Occipital lobe (tissue), 2 donors: ENCODE data around the gene TSR3. TPM values are rescaled to one million over a fixed set of nuclear protein-coding genes. Genes with fewer than 3 reads are reported as not detected.
A peak's percentile ranks its signal among the peaks of the same experiment; 100 is the strongest.

Experiments
- DNase-seq: peaks from one replicate; lab custom pipeline; 2025; lab: John Stamatoyannopoulos, UW
- total RNA-seq: library from RNA; depleted of rRNA; stranded (reverse); fragments of >200 nt; gene quantifications from one replicate; pipeline ENCODE4 v1.2.3, GENCODE V29; 2014

Gene TSR3
- total RNA-seq, 1 donor from 2014 or later = 36.8 TPM

DNA sequence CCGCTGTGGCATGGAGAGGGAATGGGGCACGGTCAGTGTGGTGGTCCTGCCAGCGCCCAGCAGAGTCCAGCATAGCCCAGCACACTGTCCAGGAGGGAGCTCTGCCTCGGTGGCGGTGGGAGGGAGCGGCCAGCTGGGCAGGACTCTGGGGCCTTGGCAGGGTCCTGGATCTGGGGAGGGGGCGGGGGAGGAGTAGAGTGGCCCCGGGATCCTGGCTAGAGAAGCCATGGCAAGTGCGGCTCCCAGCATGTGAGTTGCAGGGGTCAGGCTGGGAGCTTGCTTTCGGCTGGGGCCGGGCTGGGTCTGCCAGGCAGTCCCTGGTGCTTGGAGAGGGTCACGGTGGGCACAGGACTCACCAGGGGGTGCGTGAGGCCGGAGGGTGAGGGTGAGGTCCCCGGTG is 3.9 kb upstream of the TSR3 start:
- no peak for DNase-seq

DNA sequence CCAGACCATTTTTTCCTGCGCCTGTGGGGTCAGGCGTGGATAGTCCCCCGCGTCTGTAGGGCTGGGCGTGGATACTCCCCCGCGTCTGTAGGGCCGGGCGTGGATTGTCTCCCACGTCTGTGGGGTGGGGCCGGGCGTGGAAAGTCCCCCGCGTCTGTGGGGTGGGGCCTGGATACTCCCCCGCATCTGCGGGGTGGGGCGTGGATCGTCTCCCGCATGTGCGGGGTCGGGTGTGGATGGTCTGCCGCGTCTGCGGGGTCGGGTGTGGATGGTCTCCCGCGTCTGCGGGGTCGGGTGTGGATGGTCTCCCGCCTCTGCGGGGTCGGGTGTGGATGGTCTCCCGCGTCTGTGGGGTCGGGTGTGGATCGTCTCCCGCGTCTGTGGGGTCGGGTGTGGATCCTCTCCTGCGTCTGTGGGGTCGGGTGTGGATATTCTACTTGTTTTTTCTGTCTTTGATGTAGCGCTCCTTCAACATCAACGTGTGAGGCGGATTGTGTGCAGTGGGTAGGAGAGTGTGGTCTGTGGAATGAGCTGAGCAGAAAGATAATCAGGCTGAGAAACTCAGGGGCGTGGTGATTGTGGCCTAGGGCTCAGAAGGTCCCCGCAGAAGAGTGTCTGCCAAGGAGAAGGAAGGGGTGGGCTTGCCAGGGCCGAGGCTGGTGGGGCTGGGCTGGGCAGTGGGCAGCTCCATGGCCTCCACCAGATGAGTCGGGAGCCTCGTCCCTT is 3.3 kb upstream of the TSR3 start:
- DNase-seq = no peak

DNA sequence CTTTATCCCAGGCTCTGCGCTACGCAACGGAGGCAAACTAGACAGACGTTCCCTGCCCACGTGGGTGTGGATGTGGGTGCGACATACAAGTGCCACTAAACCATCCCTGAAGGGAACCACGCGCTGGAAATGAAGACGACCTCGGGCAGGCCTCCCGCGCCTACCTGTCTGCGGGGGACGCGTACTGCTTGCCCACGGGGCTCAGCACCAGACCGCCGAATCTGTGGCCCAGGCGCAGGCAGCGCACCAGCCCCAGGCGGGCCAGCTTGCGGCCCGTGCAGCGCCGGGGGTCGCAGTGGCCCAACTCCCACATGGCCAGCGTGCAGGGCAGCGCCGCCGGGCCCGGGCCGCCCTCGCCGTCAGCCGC is 480 bp downstream of the TSR3 start:
- no peak for DNase-seq

DNA sequence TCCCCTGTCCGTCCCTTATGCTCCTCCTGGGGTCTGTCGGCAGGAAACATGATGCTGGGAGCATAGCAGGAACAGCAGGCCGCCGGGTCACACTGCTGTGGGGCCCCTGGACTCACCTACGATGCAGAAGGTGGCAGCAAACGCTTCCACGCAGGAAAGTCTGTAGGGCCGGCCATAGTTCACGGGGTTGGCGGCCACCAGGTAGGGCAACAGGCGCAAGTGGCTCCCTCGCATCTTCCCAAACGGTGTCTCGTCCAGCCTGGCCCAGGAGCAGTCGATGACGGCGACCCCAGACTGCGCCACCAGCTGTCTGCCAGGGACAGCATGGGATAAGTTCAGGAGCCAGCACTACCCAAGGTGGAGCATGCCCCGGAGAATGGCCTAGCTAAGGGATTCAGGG is 987 bp downstream of the TSR3 start:
- DNase-seq = no peak

DNA sequence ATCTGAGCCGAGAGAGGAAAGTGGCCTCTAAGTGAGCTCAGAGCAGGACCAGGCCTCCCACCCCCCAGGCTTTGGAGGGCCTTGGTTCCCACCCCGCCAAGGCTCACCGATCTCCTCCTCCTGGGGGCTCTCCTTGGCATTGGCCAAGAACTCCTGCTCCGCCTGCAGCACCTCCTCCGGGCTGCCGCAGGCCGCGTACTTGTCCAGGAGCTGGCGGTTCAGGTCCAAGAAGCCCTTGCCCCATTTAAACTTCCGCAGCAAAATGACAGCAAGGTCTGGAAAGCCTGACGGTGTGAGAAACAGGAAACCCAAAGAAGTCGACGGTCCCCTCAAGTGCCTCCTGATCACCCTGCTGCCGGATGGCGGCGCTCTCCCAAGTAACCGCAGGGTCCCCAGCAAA is 1.7 kb downstream of the TSR3 start:
- no peak for DNase-seq

DNA sequence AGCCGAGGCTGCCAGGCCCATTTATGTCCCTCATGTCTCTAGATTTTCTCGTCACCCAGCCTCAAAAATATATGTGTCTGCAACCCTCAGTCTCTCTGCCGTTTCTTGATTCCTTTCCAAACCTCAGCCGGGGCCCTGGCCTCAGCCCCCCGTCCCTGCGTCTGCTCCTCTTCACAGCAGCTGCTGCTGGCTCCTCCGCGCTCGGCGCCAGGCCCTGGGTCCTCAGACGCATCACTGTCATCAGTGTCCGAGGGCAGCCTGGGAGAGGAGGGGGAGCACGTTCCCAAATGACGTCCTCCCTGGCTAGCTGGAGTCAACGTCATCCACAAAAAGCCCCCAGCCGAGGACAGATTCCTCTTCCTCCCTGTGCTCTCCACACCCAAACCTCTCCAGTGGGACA is 2.3 kb downstream of the TSR3 start:
- no peak for DNase-seq

DNA sequence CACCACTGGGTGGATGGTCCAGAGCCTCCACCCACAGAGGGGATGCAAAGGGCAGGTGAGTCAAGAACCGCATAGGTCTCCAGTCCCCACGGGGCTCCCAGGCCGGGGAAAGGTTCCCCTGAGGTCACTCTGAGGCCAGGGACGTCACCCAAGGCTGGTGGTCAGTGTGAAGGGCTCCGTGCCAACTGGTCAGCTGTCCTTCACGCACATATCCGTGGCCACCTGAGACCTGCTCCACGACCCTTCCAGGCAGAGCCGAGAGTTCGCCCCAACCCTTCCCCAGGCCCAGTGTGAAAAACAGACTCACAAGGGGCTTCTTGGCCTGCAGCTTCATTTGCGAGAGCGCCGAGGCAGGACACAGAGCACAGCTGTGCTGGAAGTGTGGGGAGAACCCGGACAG is 2.8 kb downstream of the TSR3 start:
- no peak for DNase-seq

DNA sequence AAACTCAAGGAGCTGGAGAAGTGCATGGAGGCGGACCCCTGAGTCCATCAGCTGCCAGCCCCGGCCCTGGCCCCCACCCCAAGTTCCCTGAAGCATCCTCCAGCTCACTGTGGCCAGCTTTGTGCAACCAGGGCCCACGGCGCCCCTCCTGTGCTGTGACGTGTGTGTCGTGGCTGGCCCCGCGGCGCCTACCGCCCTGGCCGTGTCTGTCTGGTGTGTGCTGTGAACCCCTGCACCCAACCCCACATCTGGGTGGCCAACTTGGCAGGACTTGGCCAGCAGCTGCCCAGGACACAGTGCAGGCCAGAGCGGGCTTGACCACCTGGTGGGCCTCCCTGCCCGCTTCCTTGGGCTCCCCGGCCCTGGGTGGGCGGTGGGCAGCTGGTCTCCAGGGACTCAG is 3.2 kb downstream of the TSR3 start:
- no peak for DNase-seq

DNA sequence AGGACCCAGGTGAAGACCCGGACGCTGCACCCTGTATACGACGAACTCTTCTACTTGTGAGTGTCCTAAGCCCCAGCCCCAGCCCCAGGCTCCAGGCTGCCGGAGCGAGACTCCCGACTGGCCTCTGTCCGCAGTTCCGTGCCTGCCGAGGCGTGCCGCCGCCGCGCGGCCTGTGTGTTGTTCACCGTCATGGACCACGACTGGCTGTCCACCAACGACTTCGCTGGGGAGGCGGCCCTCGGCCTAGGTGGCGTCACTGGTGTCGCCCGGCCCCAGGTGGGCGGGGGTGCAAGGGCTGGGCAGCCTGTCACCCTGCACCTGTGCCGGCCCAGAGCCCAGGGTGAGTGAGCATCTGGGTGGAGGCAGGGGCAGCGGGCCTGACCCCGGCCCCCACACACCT is 3.7 kb downstream of the TSR3 start:
- no peak for DNase-seq

DNA sequence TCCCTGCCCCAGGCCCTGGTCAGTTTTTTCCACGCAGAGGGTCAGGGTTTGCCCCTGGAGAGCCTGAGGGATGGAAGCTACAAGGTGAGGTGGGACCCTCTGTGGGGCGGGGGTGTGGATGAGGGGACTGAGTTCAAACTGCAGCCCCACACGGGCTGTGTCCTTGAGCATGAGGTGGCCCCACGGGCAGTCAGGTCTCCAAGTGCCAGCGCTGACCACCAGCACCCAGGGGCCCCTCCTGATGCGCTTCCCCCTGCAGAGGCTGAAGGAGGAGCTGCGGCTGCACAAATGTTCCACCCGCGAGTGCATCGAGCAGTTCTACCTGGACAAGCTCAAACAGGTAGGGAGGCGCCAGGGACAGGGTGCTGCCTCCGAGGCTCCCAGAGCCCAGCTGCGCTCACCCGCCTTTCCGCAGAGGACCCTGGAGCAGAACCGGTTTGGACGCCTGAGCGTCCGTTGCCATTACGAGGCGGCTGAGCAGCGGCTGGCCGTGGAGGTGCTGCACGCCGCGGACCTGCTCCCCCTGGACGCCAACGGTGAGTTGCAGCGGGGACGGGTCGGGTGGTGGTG is 4.3 kb downstream of the TSR3 start:
- DNase-seq = no peak

DNA sequence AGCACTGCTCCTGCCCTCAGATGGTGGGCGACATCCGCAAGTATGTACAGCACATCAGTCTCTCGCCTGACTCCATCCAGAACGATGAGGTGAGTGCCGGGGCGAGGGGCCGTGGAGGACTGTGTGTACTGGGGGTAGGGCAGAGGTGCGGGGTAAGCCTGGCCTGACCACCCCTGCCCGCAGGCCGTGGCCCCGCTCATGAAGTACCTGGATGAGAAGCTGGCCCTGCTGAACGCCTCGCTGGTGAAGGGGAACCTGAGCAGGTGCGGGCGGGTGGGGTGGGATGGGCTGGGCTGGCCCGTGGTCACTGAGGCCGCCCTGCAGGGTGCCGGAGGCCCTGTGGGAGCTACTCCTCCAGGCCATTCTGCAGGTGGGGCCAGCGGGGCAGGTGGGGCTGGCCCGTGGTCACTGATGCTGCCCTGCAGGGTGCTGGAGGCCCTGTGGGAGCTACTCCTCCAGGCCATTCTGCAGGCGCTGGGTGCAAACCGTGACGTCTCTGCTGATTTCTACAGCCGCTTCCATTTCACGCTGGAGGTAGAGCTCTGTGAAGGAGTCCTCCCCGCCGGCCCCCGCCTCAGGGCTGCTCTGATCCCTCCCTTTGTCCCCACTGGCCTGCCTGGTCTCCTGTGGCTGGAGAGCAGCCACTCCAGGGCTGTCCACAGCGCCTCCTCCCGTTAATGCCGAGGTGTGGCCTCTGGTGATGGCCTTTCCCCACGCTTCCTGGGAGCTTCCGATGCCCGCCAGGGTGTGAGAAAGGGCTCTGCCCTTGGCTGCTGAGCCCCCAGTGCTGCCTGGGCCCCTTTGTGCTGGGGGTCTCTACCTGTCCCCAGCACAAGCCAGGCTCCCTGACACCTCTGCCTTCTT is 5.0 kb downstream of the TSR3 start:
- DNase-seq = no peak

DNA sequence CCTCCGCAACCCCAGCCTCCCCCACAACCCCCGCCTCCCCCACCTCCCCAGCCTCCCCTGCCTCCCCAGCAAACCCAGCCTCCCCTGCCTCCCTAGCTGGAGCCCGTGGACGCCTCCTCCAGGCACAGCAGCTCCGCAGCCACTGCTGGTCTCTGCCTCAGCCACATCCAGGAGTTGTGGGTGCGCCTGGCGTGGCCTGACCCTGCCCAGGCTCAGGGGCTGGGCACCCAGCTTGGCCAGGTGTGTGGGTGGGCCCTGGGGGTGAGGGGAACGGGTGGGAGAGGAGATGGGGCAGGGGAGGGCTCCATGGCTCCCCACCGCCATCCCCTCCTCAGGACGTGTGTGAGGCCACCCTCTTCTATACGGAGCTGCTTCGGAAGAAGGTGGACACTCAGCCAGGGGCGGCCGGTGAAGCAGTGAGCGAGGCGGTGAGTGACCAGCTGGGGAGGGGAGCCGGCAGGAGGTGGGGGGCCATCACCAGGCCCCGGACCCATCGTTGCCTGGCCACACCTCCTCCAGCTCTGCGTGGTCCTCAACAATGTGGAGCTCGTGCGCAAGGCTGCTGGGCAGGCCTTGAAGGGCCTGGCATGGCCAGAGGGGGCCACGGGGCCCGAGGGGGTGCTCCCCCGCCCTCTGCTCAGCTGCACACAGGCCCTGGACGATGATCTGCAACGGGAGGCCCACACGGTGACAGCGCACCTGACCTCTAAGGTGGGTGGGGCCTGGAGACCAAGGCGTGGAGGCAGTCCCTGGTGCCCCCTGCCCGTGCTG is 5.8 kb downstream of the TSR3 start:
- DNase-seq = no peak

DNA sequence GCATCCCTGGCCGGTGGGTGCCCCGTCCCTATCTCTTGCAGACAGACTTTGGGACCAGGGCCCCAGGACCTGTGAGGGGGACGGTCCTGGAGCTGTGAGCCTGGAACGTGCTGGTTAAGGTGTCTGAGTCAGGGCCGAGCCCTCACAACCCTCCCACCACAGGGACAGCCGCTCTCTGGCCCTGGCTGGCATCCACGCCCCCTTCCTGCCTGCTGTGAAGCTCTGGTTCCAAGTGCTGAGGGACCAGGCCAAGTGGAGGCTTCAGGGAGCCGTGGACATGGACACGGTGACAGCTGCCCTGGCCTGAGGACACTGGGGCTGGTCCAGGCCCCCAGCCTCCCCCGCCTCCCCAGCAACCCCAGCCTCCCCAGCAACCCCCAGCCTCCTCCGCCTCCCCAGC is 6.6 kb downstream of the TSR3 start:
- DNase-seq = no peak

DNA sequence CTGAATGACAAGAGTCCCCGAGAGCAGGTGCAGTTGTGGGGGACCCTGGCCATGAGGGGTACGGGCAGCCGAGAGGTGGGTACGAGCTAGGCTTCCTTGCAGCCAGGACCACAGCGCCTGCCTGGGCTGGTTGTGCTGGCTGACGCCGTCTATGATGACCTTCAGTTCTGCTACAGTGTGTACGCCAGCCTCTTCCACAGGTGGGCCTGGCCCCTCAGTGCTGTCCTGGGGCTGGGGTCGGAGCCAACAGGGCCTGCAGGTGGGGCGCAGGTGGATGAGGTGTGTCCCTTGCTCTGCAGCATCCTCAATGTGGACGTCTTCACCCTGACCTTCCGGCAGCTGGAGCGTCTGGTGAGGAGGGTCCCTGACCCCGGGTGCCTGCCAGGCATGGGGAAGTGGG is 7.2 kb downstream of the TSR3 start:
- DNase-seq = no peak

DNA sequence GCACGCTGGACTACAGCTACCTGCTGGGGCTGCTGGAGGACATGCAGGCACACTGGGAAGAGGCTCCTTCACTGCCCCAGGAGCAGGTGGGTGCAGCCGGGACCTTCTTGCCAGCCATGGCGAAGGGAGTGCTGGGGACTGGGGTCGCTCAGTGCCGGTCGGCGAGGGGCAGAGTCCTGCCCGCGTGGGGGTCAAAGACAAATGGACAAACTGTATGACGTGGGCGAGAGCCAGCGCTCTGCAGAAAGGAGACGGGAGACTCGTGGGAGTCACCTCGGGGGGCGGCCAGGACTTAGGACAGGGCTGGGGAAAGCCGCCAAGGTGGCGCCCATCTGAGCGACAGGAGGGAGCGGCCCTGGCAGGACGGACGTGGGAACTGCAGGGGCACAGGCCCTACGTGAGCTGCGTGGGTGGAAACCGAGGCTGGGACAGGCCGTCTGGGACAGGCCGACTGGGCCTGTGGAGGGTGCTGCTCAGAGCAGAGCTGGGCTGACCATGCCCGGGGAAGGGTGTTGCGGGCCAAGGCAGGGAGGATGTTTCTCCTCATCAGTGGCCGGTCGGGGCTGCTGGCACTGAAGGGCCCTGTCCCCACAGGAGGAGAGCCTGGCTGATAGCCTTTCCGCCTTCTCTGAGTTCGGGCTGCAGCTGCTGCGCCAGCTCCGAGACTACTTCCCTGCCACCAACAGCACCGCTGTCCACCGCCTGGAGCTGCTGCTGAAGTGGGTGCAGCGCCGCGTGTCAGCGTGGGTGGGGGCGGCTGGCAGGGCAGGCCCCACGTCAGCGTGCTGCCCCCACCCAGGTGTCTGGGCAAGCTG is 8.0 kb downstream of the TSR3 start:
- DNase-seq = no peak

DNA sequence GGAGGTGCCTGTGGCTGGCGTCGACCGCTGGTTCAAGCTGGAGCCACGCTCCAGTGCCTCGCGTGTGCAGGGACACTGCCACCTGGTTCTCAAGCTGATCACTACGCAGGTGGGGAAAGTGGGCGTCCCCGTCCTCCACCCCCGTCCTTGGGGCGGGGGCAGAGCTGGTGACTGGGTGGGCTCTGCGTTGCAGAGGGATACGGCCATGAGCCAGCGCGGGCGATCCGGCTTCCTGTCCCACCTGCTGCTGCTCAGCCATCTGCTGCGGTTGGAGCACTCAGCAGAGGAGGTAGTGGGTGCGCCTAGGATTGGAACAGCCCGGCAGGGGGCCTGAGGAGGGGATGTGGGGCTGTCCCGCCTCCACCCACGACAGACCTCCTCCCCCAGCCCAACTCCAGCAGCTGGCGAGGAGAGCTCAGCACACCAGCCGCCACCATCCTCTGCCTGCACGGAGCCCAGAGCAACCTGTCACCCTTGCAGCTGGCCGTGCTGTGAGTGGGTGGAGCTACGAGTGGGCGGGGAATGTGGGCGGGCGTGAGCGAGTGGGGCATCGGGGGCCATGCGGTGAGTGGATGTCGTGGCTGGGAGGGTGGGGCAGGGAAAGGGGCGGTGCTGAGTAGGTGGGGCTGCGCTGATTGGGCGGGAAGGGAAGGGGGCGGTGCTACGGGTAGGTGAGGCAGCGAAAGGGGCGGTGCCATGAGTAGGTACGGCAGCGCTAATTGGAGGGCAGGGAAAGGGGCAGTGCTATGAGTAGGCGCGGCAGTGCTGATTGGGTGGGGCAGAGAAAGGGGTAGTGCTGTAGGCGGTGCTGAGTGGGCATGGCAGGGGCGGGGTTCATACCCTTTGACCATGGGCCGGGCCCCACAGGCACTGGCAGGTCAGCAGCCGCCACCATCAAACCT is 8.9 kb downstream of the TSR3 start:
- peak; percentile 85 for DNase-seq

DNA sequence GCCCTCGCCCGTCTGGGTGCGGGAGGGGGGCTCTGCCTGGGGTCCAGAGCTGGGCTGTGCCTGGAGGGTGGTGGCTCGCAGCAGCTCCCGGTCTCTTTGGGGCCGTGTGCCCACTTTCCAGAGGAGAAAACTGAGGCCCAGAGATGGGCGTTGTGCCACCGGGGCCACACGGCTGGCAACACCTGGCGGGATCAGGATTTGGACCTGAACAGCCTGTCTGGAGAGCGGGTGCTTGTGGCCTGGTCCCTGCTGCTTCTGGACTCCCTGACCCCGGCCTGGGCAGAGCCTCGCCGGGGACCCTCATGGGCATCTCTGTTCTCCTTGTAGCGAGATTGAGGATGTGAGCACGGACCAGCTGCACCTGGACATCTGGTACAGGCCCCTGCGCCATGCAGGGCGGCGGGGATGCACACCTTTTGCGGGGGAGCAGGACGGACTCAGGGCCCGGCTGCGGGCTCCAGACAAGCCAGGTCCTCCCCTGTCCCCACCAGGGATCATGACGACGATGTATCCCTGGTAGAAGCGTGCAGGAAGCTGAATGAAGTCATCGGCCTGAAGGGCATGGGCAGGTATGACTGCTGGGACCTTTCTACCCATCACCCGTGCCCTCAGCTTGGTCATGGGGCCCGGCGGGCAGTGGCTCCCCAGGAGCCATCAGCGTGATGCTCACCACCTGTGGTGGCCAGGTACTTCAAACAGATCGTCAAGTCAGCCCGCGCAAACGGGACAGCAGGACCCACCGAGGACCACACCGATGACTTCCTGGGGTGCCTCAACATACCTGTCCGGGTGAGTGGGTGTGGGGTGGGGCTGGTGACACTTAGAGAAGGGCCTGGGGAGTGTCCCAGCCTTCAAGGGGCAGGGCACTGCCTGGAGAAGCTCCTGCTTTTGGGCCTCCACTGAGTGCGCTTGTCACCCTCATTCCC is 9.9 kb downstream of the TSR3 start:
- DNase-seq = no peak

DNA sequence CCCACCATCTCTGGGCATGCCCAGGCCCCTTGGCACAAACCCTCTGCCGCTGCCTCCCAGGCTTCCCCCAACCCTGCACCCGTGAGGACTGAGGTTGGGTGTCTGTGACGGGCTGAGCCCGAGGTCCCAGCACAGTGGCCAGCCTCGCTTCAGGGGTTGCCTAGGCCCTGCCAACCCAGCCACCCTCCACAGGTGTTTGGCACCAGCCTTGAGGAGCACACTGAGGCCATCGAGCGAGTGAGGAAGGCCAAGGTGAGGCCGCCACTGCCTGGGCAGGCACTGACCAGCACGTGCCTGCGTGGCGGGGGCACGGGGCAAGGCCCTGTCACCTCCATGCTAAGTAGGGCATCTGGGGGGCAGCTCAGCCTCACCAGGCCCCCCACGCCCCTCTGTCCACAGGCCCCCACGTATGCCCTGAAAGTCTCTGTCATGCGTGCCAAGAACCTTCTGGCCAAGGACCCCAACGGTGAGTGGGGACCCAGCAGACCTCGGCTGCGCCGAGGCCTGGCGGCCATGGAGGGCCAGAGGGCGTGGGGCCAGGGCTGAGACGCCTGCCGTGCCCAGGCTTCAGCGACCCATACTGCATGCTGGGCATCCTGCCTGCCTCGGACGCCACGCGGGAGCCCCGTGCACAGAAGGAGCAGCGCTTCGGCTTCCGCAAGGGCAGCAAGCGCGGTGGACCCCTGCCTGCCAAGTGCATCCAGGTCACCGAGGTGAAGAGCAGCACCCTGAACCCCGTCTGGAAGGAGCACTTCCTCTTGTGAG is 10.8 kb downstream of the TSR3 start:
- DNase-seq = no peak
